ENCODE data around the gene LIN7C. TPM values are rescaled to one million over a fixed set of nuclear protein-coding genes. Genes with fewer than 3 reads are reported as not detected.
A peak's percentile ranks its signal among the peaks of the same experiment; 100 is the strongest.

Gene LIN7C
- total RNA-seq, 1 donor from 2014 or later, result 18.3 TPM

DNA sequence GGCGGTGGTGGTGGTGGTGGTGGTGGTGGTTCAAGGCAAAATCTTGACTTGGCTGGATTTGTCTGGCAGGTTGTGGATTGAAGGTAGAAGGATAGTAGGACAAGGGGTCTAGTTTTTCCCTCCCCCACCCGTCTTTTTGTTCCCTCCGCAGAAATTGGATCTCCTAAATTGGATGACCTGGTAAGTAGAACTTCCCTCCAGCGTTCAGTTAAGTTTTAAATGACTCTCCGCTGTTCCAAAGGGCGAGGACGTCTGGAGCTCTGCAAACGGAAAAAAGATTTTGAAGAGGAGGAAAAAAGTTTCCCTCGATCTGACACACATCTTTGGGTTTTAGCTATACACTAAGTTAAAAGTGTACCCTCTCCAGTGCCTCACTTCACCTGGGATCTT, 33.6 kb downstream of the LIN7C start:
- intact Hi-C loops (cut with micrococcal nuclease), result no loop called here
- ATAC-seq (peak; percentile 14), DNase-seq (no peak)

- intact Hi-C loops (cut with micrococcal nuclease), result no loop called here
- ATAC-seq (peak; percentile 96), DNase-seq (peak; percentile 93)
These were observed 34.1 kb downstream of the LIN7C start, which contains the start of gene LGR4 for GRCh38 chr11:27472398-27473016. LGR4 (minus strand) TSS chr11:27472790; CDS start chr11:27472302, 488 bp downstream.

- intact Hi-C loops (cut with micrococcal nuclease), result no loop called here
- ATAC-seq (peak; percentile 47), DNase-seq (peak; percentile 54)
These were observed 34.8 kb downstream of the LIN7C start for GRCh38 chr11:27471589-27472397.

GRCh38 chr11:27470826-27471588, 35.6 kb downstream of the LIN7C start:
- DNase-seq (no peak), ATAC-seq (no peak)
- intact Hi-C loops (cut with micrococcal nuclease), result no loop called here

DNA sequence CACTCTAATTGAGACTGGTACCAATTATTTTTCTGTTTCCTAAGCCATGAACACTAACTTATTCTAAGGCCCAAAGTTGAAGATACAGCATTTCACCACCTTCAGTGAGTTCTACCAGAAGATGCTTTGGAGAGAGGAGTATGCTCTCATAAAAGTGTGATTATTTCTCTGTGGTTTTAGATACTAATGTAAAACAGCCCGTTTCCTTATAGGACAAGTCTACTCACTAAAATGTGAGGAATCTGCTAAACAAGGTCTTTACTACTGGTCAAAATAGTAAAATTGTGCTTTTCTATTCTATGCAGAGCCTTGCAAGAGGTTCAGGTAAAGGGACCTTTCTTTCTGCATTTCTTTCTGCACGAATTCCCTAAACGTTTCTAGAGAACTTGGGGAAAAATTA, 36.4 kb downstream of the LIN7C start:
- intact Hi-C loops (cut with micrococcal nuclease), result no loop called here
- ATAC-seq (no peak), DNase-seq (no peak)

DNA sequence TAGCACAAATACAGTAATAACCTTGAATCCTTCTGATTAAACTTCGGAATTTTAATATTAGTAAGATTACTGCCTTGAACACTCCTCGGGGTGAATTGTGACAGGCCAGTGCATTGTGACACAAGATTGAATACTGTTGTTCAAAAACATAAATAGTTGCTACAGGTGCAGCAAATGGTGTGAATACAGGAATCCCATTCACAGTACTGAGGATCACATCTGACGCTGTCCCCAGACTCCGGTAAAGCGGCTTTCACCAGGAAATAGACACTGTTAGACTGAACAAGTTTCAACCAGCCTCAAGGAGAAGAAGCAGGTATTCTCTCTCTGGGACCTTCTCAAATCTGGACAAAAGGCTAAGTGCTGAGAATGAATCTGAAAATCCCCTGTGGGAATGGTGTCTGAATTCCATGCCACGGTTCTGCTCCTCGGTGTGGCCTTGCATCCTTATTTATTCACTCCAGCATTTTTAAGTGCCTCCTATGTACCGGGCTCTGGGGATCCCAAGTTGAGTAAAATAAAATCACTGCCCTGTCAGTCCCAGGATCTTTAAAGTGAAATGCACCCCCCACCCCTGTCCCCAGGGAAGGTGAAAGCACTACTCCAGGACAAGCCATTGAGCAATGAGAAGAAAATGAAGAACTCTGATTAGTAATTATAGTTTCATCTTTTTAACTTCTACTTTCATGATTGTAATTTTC, 37.4 kb downstream of the LIN7C start:
- intact Hi-C loops (cut with micrococcal nuclease), result loop anchor here (10.0 kb wide), 1 partner anchor 94 kb away; no protein-coding TSS in a partner anchor
- ATAC-seq (no peak), DNase-seq (no peak)

GRCh38 chr11:27468209-27468994, 38.2 kb downstream of the LIN7C start:
- intact Hi-C loops (cut with micrococcal nuclease), result loop anchor here (10.0 kb wide), 1 partner anchor 94 kb away; no protein-coding TSS in a partner anchor
- ATAC-seq (peak; percentile 4), DNase-seq (no peak)

DNA sequence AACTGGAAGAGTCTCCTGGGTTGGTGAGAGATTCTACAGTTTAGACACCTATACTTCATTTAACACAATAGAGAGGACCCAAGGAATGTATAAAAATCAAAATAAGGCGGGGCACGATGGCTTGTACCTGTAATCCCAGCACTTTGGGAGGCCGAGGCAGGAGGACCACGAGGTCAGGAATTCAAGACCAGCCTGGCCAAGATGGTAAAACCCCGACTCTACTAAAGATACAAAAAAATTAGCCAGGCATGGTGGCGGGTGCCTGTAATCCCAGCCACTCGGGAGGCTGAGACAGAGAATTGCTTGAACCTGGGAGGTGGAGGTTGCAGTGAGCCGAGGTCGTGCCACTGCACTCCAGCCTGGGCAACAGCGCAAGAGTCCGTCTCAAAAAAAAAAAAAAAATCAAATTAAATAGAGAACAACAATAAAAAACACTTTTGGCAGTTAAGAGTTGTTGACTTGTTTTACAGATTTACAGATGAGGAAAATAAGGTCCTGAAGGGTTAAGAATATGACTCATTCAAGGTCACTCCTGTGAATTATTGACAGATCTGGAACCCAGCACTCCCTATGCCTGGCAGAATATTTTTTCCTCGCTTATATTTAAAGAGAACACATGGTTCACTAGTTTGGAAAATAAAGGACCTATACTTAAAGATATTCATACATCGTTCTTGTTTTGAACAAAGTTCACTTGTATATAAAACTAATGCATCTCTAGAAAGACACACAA, 39.2 kb downstream of the LIN7C start:
- intact Hi-C loops (cut with micrococcal nuclease), result loop anchor here (10.0 kb wide), 1 partner anchor 93 kb away; no protein-coding TSS in a partner anchor
- ATAC-seq, result no peak
- DNase-seq, result no peak

GRCh38 chr11:27466363-27466762, 40.2 kb downstream of the LIN7C start:
- intact Hi-C loops (cut with micrococcal nuclease), result loop anchor here (10.0 kb wide), 1 partner anchor 92 kb away; no protein-coding TSS in a partner anchor
- ATAC-seq, result no peak
- DNase-seq, result no peak

- intact Hi-C loops (cut with micrococcal nuclease), result loop anchor here (10.0 kb wide), 1 partner anchor 91 kb away; no protein-coding TSS in a partner anchor
- DNase-seq (no peak), ATAC-seq (no peak)
These were observed 40.9 kb downstream of the LIN7C start for GRCh38 chr11:27465629-27466028.

- DNase-seq (no peak), ATAC-seq (no peak)
- intact Hi-C loops (cut with micrococcal nuclease), result loop anchor here (10.0 kb wide), 1 partner anchor 90 kb away; no protein-coding TSS in a partner anchor
These were observed 41.7 kb downstream of the LIN7C start for GRCh38 chr11:27464909-27465308.

DNA sequence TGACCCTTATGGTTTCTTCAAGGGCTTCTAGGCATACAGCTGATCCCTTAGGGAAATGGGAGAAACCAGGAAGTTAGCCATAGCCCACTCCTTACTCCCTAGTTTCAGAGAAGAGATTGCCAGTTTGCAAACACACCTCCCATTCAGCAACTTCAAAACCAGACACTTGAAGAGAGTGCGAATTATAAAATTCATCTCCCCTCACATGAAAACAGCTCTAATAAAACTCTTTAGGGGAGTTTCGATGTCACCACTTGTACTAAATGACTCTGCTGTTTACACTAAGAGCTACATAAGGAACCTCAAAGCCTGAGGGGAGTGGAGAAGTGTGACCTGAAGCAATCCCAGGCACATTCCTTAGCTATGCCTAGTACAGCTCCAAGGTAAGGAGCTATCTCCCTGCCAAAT, 42.3 kb downstream of the LIN7C start:
- ATAC-seq, result peak; percentile 35
- DNase-seq, result no peak
- intact Hi-C loops (cut with micrococcal nuclease), result loop anchor here (10.0 kb wide), 1 partner anchor 89 kb away; no protein-coding TSS in a partner anchor

GRCh38 chr11:27462543-27462942, 44.0 kb downstream of the LIN7C start:
- no peak for DNase-seq
- intact Hi-C loops (cut with micrococcal nuclease), result loop anchor here (10.0 kb wide), 1 partner anchor 88 kb away; no protein-coding TSS in a partner anchor
- ATAC-seq, result no peak

DNA sequence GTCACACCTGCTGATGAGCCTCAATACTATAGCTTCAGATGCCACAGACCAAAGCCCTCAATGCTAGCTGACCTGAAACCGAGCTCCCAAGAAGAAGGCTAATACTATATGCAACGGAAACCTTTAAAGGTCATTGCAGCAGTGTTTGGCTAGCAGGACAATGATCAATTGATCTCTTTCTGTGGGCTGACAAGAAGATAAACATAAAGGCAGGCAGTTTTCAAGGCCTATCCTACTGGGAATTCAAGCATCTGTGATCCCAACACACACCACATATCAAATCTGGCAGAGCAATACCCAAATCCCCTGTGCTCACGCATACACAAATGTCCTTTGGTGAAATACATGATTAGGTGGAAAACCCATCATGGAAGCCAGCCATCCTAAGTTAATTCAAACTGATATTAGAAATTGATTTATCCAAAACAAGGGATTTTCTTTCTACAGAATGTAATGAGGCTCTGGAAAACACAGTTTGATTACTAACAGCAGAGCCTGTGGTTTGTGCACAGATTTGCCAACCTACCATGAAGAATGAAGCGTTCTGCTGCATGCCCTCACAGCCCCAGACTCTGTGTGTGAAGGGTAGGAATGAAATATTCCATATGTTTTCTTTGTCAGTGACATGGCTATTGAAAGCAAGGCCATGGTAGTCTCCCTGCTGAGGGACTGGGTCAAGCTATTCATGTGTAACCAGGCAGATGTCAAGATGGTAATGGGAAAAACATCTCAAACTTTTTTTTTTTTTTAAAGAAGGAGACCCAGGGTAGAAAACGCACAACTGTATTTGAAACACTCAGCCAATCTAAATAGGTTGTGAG, 46.2 kb downstream of the LIN7C start:
- ATAC-seq (no peak), DNase-seq (no peak)
- intact Hi-C loops (cut with micrococcal nuclease), result loop anchor here (10.0 kb wide), 1 partner anchor 86 kb away; no protein-coding TSS in a partner anchor

DNA sequence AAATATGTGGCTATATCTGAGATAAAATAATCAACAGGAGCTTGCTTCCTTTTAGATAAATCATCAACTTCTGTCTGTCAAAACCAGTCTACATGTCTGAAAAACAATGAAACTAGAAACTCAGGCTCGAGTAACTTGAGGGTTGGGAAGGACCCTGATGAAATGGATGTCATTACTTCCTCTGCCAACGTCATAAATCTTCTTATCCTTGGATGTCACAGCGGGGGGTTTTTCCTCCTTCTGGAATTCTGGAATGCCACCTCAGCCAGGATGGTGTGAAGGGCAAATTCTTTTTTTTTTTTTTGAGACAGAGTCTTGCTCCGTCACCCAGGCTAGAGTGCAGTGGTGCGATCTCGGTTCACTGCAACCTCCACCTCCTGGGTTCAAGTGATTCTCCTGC, 47.4 kb downstream of the LIN7C start:
- intact Hi-C loops (cut with micrococcal nuclease), result no loop called here
- ATAC-seq (no peak), DNase-seq (no peak)

GRCh38 chr11:27458182-27458581, 48.4 kb downstream of the LIN7C start:
- ATAC-seq (no peak), DNase-seq (no peak)
- intact Hi-C loops (cut with micrococcal nuclease), result no loop called here

Data from left ventricle myocardium superior (tissue), 1 donor.